ENCODE data around the gene GPR137B.
"Not testable (repeated sequence)": the region's sequence is repeated elsewhere in the genome, so short reads cannot be mapped to it uniquely, and the experiment has no call there.

GPR137B gene

GRCh38 chr1:236156512-236157208 is 14.3 kb downstream of the GPR137B start:
- intact Hi-C loops (cut with DNase I), result no loop called here
- DNase-seq, result peak in 1 of 10 donors; percentile 82

DNA sequence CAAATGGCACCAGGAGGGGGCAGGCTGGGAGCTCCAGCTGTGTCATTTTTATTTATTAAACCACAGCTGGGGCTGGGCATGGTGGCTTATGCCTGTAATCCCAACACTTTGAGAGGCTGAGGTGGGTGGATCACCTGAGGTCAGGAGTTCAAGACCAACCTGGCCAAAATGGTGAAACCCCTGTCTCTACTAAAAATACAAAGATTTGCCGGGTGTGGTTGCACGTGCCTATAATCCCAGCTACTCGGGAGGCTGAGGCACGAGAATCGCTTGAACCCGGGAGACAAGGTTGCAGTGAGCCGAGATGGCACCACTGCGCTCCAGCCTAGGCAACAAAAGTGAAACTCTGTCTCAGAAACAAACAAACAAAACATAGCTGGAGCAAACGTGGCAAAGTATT is 15.7 kb downstream of the GPR137B start:
- DNase-seq; intact Hi-C loops (cut with DNase I): not testable (repeated sequence)

- no peak for DNase-seq
- intact Hi-C loops (cut with DNase I), result no loop called here
These were observed 16.4 kb downstream of the GPR137B start for GRCh38 chr1:236158719-236159118.

DNA sequence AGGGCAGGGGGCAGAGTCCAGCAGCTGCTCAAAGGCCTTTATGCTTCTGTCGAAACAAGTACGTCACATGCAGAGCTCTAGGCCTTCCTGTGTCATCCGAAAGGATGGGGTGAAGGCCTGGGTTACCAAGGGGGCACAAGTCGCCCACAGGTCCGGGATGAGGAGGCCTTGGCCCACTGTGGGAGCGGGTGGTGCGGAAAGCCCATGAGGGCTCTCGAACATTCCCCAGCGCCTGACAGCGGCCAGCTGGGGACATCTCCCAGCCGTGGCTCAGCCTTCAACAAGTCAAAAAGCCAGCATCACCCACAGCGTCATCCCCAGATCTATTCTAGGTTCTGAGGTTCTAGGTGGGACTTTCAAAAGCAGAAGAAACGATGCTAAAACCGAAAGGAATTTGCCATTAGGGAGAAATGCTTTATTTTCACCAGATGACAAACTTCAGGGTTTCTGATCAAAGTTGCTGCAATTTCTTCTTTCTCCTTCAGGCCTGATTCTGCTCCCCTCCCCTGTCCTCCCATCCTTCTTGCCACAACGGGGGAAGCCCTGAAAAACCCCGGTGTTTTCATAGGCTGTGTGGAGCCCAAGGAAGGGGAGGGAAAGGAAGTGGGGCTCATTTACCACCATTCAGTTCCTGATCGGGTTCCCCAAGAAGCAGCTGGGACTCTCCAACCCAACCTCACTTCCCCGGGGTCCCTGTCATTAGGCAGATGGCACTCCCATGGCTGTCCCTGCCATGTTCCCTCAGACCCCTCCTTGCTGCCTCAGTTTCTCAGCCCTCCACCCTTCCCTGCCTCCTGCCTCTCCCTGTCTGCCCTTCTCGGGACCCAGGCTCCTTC is 17.6 kb downstream of the GPR137B start:
- intact Hi-C loops (cut with DNase I), result no loop called here
- no peak for DNase-seq

DNA sequence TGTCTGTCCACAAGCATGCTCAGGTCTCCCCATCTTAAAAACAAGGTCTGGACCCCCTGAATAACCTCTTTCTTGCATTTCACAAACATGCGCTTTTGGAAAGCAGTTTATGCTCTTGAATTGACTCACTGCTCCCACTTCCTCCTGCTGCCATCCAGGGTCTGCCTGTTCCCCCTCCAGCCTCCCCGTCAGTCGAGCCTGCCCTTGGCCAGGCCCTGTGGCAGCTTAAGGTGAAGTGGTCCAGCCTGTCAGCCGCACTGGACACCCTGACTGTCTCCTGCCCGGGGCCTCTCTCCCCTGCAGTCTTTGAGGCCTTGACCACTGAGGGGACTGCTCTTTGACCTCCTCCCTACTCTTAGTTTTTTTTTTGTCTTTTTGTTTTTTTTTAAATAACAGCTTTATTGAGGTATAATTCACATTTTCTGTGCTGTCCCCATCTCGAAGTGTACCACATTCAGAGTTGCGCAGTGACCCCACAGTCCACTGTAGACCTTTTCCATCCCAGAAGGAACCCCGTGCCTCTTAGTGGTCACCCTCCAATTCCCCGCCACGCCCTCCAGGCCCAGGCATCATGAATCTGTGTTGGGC is 18.3 kb downstream of the GPR137B start:
- intact Hi-C loops (cut with DNase I), result no loop called here
- DNase-seq, result no peak

- no peak for DNase-seq
- intact Hi-C loops (cut with DNase I), result no loop called here
These were observed 18.9 kb downstream of the GPR137B start for GRCh38 chr1:236161230-236161629.

GRCh38 chr1:236161755-236162154 is 19.4 kb downstream of the GPR137B start:
- DNase-seq; intact Hi-C loops (cut with DNase I): not testable (repeated sequence)

GRCh38 chr1:236163463-236164153 is 21.3 kb downstream of the GPR137B start:
- intact Hi-C loops (cut with DNase I), result no loop called here
- peak in 1 of 10 donors; percentile 25 for DNase-seq

DNA sequence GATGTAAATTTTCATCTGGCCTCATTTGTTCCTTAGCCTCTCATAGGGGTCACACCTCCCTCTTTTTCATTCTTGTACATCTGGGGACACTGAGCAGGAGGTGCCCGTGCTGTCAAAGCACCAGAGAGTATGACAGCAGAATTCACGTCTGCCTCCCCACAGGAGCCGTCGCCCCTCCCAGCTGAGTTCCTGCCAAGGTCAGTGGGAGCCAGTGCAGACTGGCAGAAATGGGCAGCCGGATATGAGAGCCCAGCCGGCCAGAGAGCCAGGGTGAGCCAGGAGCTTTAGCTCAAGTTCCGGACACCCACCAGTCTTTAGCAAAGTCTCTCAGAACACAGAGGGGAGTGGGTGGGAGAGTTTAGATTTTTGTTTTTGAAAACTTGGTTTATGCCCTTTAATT is 21.9 kb downstream of the GPR137B start:
- DNase-seq, result no peak
- intact Hi-C loops (cut with DNase I), result no loop called here

- no peak for DNase-seq
- intact Hi-C loops (cut with DNase I), result no loop called here
These were observed 23.1 kb downstream of the GPR137B start for GRCh38 chr1:236165238-236165981.

DNA sequence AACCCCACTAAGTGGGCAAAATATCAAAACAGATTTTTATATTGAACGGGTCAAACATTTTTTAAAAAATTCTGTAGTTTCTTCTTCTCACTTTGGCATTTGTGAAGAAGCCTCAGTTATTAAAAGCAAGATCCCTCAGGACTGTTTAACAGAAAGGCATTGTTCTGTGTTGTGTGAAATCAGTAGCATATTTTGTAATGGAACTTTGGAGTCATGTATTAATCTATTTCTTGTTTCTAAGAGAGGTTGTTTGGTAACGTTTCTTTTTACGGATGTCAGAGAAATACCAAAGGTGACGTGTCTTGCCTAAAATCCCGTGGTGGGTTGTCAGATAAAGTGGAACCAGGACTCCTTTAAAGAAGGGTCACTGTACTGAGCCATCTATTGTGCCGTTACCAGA is 23.7 kb downstream of the GPR137B start:
- DNase-seq, result no peak
- intact Hi-C loops (cut with DNase I), result no loop called here

GRCh38 chr1:236167154-236167553 is 24.8 kb downstream of the GPR137B start:
- intact Hi-C loops (cut with DNase I), result no loop called here

DNA sequence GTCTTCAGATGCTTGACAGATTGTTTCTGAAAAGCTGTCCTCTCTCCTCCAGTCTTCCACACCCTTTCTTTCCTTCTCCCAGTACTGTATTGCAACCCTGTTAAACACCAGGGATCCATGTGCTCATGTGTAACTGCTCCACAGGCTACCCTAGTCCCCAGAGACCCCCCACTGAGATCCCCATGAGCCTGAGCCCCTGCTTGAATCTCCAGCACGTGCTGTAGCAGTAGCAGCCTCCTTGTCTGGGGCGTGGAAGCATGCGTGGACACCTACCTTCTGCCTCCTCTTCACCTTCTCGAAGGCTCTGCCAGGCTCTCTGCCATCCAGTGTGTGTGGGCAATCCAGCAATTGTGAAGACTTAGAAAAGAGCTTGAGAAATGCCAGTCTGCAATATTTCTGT is 25.2 kb downstream of the GPR137B start:
- intact Hi-C loops (cut with DNase I), result no loop called here

More at GRCh38 chr1:236167154-236167553, 24.8 kb downstream of the GPR137B start:
- DNase-seq, result peak in 1 of 10 donors; percentile 14

DNA sequence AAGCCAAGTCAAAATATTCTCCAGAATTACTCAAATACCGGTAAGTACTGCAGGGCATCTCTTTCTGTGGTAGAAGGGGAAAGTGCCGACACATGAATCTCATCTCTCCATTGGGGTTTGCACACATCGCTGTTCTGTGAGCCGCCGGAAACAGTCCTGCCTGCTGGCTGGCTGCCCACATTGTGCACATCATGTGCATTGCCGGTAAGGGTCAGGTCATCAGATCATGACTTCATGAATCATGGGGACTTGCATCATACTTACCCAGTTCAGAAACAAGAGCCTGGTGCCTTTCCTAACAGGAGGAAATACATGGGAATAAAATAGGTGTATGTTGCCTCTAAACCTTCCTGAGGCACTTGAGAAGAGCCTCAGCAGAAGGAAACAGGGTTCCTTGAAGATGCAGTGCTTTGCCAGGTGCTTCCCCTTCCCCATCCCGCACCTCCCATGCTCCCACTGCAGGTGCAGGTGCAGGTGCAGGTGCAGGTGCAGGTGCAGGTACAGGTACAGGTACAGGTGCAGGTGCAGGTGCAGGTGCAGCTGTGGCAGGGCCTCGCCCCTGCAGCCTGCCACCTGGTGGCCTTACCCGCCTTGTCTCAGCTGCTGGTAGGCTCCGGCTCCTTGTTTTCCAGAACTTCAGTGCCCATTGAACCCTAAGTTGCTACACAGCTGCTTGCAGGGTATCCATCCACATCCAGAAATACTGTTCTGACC is 26.5 kb downstream of the GPR137B start:
- intact Hi-C loops (cut with DNase I), result no loop called here
- no peak for DNase-seq

More for the DNA sequence above, 25.2 kb downstream of the GPR137B start:
- DNase-seq, result peak in 1 of 10 donors; percentile 57

- DNase-seq, result no peak
- intact Hi-C loops (cut with DNase I), result no loop called here
These were observed 29.8 kb downstream of the GPR137B start for GRCh38 chr1:236172041-236172579.

DNA sequence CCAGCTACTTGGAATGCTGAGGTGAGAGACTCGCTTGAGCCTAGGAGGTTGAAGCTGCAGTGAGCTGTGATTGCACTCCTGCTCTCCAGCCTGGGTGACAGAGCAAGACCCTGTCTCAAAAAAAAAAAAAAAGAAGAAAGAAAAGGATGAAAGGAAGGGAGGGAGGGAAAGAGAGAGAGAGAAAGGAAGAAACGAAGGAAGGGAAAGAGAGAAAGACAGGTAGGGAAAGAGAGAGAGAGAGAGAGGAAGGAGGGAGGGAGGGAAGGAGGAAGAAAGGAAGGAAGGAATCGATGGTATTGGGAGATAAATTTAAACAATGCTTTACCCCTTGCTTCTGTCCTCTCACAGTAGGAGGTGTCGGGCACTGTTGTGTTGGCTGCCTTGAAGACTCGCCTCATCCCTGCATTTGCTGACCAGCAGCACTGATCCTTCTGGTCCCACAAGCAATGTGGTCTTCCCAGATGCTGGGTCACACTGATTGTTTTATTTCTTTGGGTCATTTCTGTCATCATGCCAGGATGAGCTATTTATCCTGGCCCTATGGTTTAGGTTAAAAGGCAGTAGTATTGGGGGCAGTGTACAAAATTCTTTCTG is 30.9 kb downstream of the GPR137B start:
- intact Hi-C loops (cut with DNase I), result no loop called here
- no peak for DNase-seq

- intact Hi-C loops (cut with DNase I), result no loop called here
- no peak for DNase-seq
These were observed 33.5 kb downstream of the GPR137B start for GRCh38 chr1:236175642-236176336.
